ENCODE measurements around the gene TSPAN1.

Gene TSPAN1

DNA sequence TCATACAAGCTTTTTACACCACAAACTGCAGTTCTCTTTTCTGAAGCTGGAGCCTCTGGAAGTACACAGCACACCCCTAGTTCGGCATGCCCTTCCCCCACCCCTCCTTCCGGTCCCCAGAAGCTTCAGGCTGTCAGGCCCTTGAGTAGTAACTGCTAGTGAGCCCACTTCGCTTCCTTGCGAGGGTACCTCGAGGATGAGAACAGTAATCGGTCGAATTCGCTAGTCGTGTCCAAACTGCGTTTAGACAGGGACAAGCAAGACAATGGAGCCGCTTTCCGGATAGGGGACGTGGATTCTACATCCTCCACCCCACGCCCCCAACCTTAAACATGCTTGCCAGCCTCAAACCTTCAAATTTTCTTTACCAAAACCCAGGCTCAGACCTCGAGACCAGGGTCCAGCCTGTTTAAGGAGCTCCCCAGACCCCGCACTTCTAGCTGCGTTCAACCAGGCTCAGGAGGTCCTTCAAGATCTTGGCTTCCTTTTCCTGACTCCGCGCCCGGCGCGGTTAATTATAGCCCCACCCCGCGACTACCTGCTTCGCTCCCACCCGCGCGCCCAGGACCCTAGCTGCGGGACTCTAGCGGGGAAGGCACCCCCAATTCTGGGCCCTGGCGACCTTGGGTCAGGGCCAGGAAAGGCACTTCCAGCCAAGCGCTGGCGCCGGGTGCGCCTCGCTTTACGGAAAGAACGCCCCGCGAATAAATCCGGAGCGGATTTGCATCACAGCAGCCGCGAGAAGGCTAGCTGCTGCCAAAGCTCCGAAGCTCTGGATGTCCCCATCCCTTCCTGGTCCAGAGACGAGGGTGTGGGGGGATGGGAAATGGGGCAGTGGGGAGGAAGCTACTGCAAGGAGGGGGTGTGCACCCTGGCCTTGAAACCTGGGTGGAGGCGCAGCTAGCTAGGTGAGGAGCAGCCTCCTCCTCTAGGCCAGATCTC is 8.1 kb upstream of the TSPAN1 start:
- DNase-seq = peak; percentile 44

GRCh38 chr1:46168477-46168876 is 6.4 kb upstream of the TSPAN1 start:
- no peak for DNase-seq

GRCh38 chr1:46169811-46170454 is 5.0 kb upstream of the TSPAN1 start:
- no peak for DNase-seq

- no peak for DNase-seq
Measured at GRCh38 chr1:46171351-46171750, 3.5 kb upstream of the TSPAN1 start.

DNA sequence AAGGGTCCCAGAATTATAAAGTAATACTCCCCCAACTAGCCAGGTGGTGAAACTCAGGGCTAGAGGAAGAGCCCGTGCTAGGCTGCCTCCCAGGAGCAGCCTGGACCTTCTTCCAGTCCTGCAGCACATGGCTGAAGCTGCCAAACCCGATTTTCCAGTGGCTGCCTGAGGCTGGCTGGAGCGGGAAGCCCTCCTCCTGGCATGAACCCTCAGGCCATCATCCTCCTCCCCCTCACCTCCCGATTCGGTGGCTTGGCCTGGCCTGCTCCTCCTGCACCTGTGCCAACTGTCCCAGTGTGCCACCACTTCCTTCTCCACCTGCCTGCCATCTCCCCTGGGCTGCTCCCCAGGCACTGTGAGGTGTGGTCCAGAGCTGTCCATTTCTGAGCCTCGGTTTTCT is 3.0 kb upstream of the TSPAN1 start:
- no peak for DNase-seq

DNA sequence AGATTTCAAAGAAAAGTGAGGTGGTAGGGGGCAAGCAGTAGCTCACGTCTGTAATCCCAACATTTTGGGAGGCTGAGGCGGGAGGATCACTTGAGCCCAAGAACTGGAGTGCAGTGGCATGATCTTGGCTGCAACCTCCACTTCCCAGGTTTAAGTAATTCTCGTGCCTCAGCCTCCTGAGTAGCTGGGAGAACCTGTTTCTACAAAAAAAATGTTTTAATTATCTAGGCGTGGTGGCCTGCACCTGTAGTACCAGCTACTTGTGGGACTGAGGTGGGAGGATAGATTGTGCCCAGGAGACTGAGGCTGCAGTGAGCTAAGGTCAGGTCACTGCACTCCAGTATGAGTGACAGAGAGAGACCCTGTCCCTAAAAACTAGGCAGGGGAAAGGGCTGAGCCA is 2.6 kb upstream of the TSPAN1 start:
- DNase-seq = no peak

DNA sequence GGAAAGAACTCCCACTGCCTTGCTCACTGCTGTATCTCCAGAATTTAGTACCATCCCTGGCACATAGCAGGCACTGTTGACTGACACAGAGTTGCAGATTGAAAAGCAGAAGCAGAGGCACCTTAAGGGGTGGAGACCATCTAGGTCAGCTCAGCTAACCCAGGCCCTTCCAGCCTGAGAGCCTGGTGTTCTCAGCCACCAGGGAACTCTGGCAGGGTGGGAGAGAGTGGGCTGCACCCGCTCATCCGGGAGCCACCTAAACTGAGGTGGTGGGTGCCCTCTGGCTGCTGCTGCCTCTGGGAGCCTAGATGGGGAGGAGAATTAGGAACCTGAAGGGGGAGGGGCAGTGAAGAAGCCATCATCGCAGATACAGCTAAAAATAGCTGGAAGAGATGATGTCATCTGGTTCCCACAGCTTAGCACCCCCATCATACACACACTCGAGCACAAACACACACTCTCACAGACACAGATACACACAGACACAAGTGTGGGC is 1.5 kb upstream of the TSPAN1 start:
- no peak for DNase-seq

DNA sequence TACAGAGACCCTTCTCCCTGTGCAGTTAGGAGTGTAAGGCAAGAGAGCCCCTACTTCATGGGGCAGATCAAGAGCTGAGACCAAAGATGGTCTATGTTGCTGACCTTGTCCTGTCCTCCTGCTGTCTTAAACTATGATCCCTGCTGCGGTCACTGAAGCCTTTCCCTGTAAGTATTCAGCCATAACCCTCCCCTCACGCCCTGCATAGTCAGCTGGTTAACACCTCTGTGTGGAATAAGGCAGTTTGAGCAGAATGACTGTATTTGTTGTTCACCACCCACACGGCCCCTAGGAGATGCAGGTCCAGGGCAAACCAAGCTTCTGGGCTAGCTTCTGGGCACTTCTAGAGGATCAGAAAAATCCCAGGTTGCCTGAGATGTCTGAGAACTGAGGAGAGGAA is 356 bp downstream of the TSPAN1 start:
- no peak for DNase-seq

GRCh38 chr1:46176211-46176865 is 1.5 kb downstream of the TSPAN1 start, which contains the start of gene P3R3URF:
P3R3URF (minus strand) TSS chr1:46176488; CDS start chr1:46176471, 17 bp downstream.
- no peak for DNase-seq

DNA sequence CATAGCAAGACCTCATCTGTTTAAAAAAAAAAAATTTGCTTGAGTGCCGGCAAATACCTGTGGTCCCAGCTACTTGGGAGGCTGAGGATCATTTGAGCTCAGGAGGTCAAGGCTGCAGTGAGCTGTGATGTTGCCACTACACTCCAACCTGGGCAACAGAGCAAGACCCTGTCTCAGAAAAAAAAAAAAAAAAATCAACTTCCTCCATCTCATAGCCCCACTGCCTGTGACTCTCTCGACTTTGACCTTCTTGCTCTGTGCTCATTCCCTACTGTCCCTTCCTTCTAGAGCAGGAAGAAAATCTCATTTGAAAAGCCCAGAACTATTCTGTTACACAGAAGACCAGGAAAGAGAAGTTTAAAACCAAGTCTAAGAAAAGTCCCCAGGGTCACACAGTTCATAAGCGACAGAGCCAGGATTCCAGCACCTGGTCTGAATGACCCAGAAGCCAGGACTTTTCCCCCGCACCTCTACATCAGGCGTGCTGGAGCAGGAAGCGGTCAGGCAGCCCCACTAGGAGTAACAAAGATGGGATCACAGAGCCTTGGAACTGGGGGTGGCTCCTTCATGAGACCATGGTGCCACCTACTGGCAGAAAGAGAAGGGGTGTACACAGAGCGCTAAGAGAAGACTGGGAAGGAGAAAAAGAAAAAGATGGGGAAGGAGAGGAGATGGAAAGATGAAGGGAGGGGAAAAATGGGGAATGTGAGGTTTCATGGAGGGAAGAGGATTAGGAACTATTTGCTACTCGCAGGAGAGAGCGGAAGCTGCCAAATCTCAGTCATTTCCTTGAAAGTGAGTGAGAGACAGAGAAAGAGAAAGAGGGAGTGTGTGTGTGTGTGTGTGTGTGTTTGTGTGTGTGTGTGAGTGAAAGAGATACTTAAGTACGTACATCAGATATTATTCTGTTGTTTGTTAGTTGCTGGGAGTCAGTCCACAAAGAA is 4.5 kb downstream of the TSPAN1 start:
- peak; percentile 65 to 70 for DNase-seq

GRCh38 chr1:46180082-46180616 is 5.3 kb downstream of the TSPAN1 start:
- DNase-seq = no peak

GRCh38 chr1:46181343-46182260 is 6.7 kb downstream of the TSPAN1 start:
- DNase-seq = no peak

DNA sequence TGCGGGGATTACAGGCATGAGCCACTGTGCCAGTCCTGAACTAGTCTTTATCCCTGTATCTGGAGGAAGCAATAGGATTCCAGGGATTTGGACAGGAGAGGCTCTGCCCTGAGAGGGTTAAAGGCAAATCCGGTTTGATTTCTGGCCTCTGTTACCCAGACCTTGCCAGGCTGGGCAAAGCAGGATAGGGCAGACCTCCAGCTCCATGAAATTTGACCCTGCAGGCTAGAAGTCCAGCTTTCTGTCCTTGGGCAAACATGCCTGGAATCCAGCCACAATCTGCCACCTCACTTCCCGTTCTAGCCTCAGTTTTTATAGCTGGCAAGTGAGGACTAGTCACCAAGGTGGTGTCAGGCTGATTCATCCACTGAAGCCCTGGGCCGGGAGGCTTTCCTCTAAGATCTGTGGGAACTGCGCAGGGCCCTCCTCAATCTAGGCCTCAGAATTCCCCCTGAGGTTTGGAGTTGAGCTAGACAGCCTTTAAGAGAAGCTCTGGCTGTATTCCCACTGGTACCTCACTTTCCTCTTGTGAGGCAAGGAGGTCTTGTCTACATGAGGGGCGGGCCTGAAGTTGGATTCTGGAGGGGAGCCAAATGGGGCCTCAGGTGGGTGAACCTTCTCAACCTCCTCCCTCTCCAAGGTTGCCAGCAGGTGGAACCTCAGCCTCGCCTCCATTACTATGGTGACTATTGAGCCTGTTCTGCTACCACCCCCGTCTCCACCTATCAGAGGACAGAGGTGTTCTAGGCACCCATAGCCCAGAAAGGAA is 8.4 kb downstream of the TSPAN1 start:
- DNase-seq = no peak

- no peak for DNase-seq
Measured at GRCh38 chr1:46183926-46184557, 9.2 kb downstream of the TSPAN1 start.

DNA sequence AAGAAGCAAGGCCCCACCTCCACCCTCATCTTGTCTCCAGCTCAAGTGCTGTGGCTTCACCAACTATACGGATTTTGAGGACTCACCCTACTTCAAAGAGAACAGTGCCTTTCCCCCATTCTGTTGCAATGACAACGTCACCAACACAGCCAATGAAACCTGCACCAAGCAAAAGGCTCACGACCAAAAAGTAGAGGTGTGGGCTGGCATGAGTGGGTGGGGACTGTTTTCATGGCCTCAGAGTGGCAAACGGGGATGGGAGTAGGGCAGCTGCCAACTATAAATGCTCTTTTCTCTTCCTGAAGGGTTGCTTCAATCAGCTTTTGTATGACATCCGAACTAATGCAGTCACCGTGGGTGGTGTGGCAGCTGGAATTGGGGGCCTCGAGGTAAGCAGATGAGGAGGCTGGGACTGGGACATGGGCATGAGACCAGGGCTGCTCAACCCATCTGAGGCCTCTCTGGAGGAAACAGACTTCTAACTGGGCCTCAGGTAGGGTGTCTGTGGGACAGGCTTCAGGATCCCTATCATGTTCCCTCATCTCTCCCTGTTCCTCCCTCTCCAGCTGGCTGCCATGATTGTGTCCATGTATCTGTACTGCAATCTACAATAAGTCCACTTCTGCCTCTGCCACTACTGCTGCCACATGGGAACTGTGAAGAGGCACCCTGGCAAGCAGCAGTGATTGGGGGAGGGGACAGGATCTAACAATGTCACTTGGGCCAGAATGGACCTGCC is 10.2 kb downstream of the TSPAN1 start:
- no peak for DNase-seq

DNA sequence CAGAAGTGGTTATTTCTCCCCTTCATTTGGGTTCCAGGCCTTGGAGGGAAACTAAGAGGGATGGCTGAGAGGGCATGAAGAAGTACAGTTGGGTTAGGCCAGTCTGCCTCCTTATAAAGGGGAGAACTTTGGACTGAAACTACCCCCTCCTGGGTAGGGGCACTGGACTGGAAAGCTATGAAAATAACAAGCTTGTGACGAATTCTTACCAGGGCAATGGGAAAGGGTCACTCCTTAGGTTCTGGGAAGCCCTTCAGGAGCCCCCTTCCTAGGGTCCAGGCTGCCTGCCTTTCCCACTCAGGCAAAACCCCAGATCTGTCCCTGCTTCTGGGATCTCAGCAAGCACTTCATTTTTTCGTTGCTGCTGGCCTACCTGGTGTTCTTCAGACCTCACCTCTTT is 11.2 kb downstream of the TSPAN1 start:
- no peak for DNase-seq

- no peak for DNase-seq
Measured at GRCh38 chr1:46187106-46187869, 12.4 kb downstream of the TSPAN1 start.
